Measurements from ENCODE around the gene C12orf42.

C12orf42 gene

GRCh38 chr12:103336940-103337339, 158.8 kb downstream of the C12orf42 start:
- H3K27me3 ChIP-seq (ENCODE audit: insufficient read depth, poor library complexity, severe bottlenecking): peaks cover 2% of the 10 kb centered on the region
- DNase-seq (ENCODE audit: low read depth in 1 of 2, low spot score in 1 of 2): no peak
- H3K27ac ChIP-seq (replicated peaks): no peak overlapping the region
- no peak overlapping the region for H3K4me3 ChIP-seq (replicated peaks; ENCODE audit: insufficient read depth, low read length)
- TF ChIP-seq CTCF (IDR thresholded peaks at IDR 0.05; ENCODE audit: insufficient read depth, low read length) (no peak), GABPA (IDR thresholded peaks at IDR 0.05; ENCODE audit: low read depth) (no peak)

DNA sequence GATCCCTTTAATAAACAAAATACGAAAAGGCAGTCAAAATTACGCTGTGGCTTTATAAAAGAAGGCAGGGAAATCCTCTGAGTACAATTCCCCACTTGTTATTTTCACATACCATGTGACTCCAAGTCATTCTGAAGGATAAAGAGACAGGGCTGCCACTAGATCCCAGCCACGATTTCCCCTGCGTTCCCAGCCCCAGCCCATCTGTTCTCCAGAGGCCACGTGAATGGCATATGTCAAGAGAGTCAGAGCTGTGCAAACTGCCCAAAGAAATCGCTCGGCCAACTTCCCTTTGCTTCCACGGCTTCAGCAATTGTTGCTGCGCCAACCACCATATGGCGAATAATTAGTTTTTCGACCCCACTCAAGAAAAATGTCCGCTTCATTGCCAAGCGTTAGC, 161.3 kb downstream of the C12orf42 start:
- no peak for TF ChIP-seq REST (IDR thresholded peaks at IDR 0.05; ENCODE audit: insufficient replicate concordance, low read depth)
- no peak for TF ChIP-seq GABPA (IDR thresholded peaks at IDR 0.05; ENCODE audit: low read depth)
- no peak for TF ChIP-seq CTCF (IDR thresholded peaks at IDR 0.05; ENCODE audit: insufficient read depth, low read length)
- TF ChIP-seq POLR2AphosphoS5 (IDR thresholded peaks at IDR 0.05; ENCODE audit: low read depth): no peak
- TF ChIP-seq SPI1 (IDR thresholded peaks at IDR 0.05; ENCODE audit: borderline replicate concordance, low read depth): no peak
- no peak overlapping the region for H3K4me3 ChIP-seq (replicated peaks; ENCODE audit: insufficient read depth, low read length)
- peaks cover 2% of the 10 kb centered on the region for H3K27me3 ChIP-seq (ENCODE audit: insufficient read depth, poor library complexity, severe bottlenecking)
- H3K27ac ChIP-seq (replicated peaks): no peak overlapping the region
- no peak for DNase-seq (ENCODE audit: low read depth in 1 of 2, low spot score in 1 of 2)

GRCh38 chr12:103333676-103334075, 162.1 kb downstream of the C12orf42 start:
- TF ChIP-seq SPI1 (IDR thresholded peaks at IDR 0.05; ENCODE audit: borderline replicate concordance, low read depth) (no peak), GABPA (IDR thresholded peaks at IDR 0.05; ENCODE audit: low read depth) (no peak), POLR2AphosphoS5 (IDR thresholded peaks at IDR 0.05; ENCODE audit: low read depth) (no peak), REST (IDR thresholded peaks at IDR 0.05; ENCODE audit: insufficient replicate concordance, low read depth) (no peak)
- peaks cover 2% of the 10 kb centered on the region for H3K27me3 ChIP-seq (ENCODE audit: insufficient read depth, poor library complexity, severe bottlenecking)
- H3K4me3 ChIP-seq (replicated peaks; ENCODE audit: insufficient read depth, low read length): no peak overlapping the region
- DNase-seq (ENCODE audit: low read depth in 1 of 2, low spot score in 1 of 2): no peak
- H3K27ac ChIP-seq (replicated peaks): no peak overlapping the region

- Histone ChIP-seq H3K27me3 (ENCODE audit: insufficient read depth, poor library complexity, severe bottlenecking) (peaks cover 2% of the 10 kb centered on the region), H3K4me3 (replicated peaks; ENCODE audit: insufficient read depth, low read length) (no peak overlapping the region), H3K27ac (replicated peaks) (no peak overlapping the region)
- no peak for DNase-seq (ENCODE audit: low read depth in 1 of 2, low spot score in 1 of 2)
- TF ChIP-seq POLR2AphosphoS5 (IDR thresholded peaks at IDR 0.05; ENCODE audit: low read depth): no peak
Observed at GRCh38 chr12:103331643-103332042, 164.1 kb downstream of the C12orf42 start.

- Histone ChIP-seq H3K27me3 (ENCODE audit: insufficient read depth, poor library complexity, severe bottlenecking) (peaks cover 2% of the 10 kb centered on the region), H3K27ac (replicated peaks) (no peak overlapping the region), H3K4me3 (replicated peaks; ENCODE audit: insufficient read depth, low read length) (no peak overlapping the region)
- DNase-seq (ENCODE audit: low read depth in 1 of 2, low spot score in 1 of 2): no peak
- TF ChIP-seq REST (IDR thresholded peaks at IDR 0.05; ENCODE audit: insufficient replicate concordance, low read depth): no peak
- no peak for TF ChIP-seq SPI1 (IDR thresholded peaks at IDR 0.05; ENCODE audit: borderline replicate concordance, low read depth)
- TF ChIP-seq GABPA (IDR thresholded peaks at IDR 0.05; ENCODE audit: low read depth): no peak
- no peak for TF ChIP-seq POLR2AphosphoS5 (IDR thresholded peaks at IDR 0.05; ENCODE audit: low read depth)
- no peak for TF ChIP-seq CTCF (IDR thresholded peaks at IDR 0.05; ENCODE audit: insufficient read depth, low read length)
Observed at GRCh38 chr12:103330672-103331071, 165.1 kb downstream of the C12orf42 start.
